Activated naive CD8-positive, alpha-beta T cell treated with anti-CD3 and anti-CD28 coated beads for 36 hours (primary cell): ENCODE measurements around the gene LILRB4. TPM values are rescaled to one million over a fixed set of nuclear protein-coding genes. Genes with fewer than 3 reads are reported as not detected.
"Not testable (repeated sequence)": the region's sequence is repeated elsewhere in the genome, so short reads cannot be mapped to it uniquely, and the experiment has no call there.

Source experiments
- DNase-seq: peaks from one replicate; pipeline ENCODE4 v3.0.0; 2021
- H3K27ac Mint-ChIP-seq: one replicate; pipeline ENCODE4 v1.8.0; 2022; ENCODE audit warnings: mild to moderate bottlenecking, moderate library complexity, mixed read lengths
- H3K27me3 Mint-ChIP-seq: one replicate; pipeline ENCODE4 v1.8.0; 2022; ENCODE audit warnings: mild to moderate bottlenecking, mixed read lengths
- H3K36me3 Mint-ChIP-seq: one replicate; pipeline ENCODE4 v1.8.0; 2021; ENCODE audit warnings: mild to moderate bottlenecking, mixed read lengths
- H3K4me1 Mint-ChIP-seq: one replicate; pipeline ENCODE4 v1.8.0; 2021; ENCODE audit warnings: mixed read lengths
- H3K4me3 Mint-ChIP-seq: one replicate; pipeline ENCODE4 v1.8.0; 2022; ENCODE audit warnings: mild to moderate bottlenecking, moderate library complexity, mixed read lengths
- H3K9me3 Mint-ChIP-seq: one replicate; pipeline ENCODE4 v1.8.0; 2022; ENCODE audit warnings: mixed read lengths
- total RNA-seq, 2 experiments: library from RNA; stranded (reverse); gene quantifications; one replicate each; pipeline ENCODE4 v1.2.3, GENCODE V29; 2021

LILRB4 gene
- total RNA-seq, 2 experiments from 2014 or later, result not detected

- not testable (repeated sequence) for DNase-seq, H3K4me3 Mint-ChIP-seq, H3K9me3 Mint-ChIP-seq, H3K36me3 Mint-ChIP-seq, H3K27ac Mint-ChIP-seq, H3K4me1 Mint-ChIP-seq
- peaks cover 24% of the 10 kb centered on the region for H3K27me3 Mint-ChIP-seq
Observed at GRCh38 chr19:54697716-54698115, 34.9 kb downstream of the LILRB4 start.

GRCh38 chr19:54704928-54705327 is 42.1 kb downstream of the LILRB4 start:
- Mint-ChIP-seq H3K9me3 (no peaks in the 10 kb centered on the region), H3K4me1 (peaks cover 3% of the 10 kb centered on the region), H3K27me3 (peaks cover 13% of the 10 kb centered on the region), H3K27ac (no peak overlapping the region), H3K36me3 (no peaks in the 10 kb centered on the region), H3K4me3 (no peak overlapping the region)
- no peak for DNase-seq

- H3K27ac Mint-ChIP-seq, result no peak overlapping the region
- no peak overlapping the region for H3K4me3 Mint-ChIP-seq
- H3K36me3 Mint-ChIP-seq, result no peaks in the 10 kb centered on the region
- DNase-seq, result peak; percentile 9
- H3K4me1 Mint-ChIP-seq, result peaks cover 3% of the 10 kb centered on the region
- H3K9me3 Mint-ChIP-seq, result no peaks in the 10 kb centered on the region
- peaks cover 15% of the 10 kb centered on the region for H3K27me3 Mint-ChIP-seq
Observed at GRCh38 chr19:54707962-54708361, 45.2 kb downstream of the LILRB4 start.

GRCh38 chr19:54708781-54709180 is 46.0 kb downstream of the LILRB4 start:
- Mint-ChIP-seq H3K27me3 (peaks cover 22% of the 10 kb centered on the region), H3K36me3 (no peaks in the 10 kb centered on the region), H3K4me1 (peaks cover 3% of the 10 kb centered on the region), H3K4me3 (no peak overlapping the region), H3K27ac (no peak overlapping the region), H3K9me3 (no peaks in the 10 kb centered on the region)
- no peak for DNase-seq

GRCh38 chr19:54709212-54709948 is 46.6 kb downstream of the LILRB4 start:
- Mint-ChIP-seq H3K27me3 (peaks cover 22% of the 10 kb centered on the region), H3K36me3 (no peaks in the 10 kb centered on the region), H3K27ac (no peak overlapping the region), H3K4me3 (no peak overlapping the region), H3K4me1 (peaks cover 3% of the 10 kb centered on the region), H3K9me3 (no peaks in the 10 kb centered on the region)
- no peak for DNase-seq

- H3K36me3 Mint-ChIP-seq, H3K4me1 Mint-ChIP-seq, H3K9me3 Mint-ChIP-seq, H3K27ac Mint-ChIP-seq, DNase-seq, H3K4me3 Mint-ChIP-seq: not testable (repeated sequence)
- peaks cover 22% of the 10 kb centered on the region for H3K27me3 Mint-ChIP-seq
Observed at GRCh38 chr19:54709956-54710355, 47.2 kb downstream of the LILRB4 start.

Other genes starting within 250 kb of the LILRB4 start
- 1 to 10 TPM in 1 of 2 experiments, under 1 TPM in 1; 0.98 to 1.8 TPM for gene TTYH1, start 247.5 kb upstream of the LILRB4 start, total RNA-seq
- gene LENG8, start 213.8 kb upstream of the LILRB4 start, total RNA-seq, result 100 to 1,000 TPM; 101 to 108 TPM
- 1 to 10 TPM; 4.3 to 4.9 TPM for gene LENG9, start 199.2 kb upstream of the LILRB4 start, total RNA-seq
- under 1 TPM in 1 of 2 experiments, not detected in 1; 0.34 TPM for gene CDC42EP5, start 189.7 kb upstream of the LILRB4 start, total RNA-seq
- 1 to 10 TPM; 1.8 to 2.4 TPM for gene LAIR2, start 160.2 kb upstream of the LILRB4 start, total RNA-seq
- gene LILRA2, start 89.2 kb upstream of the LILRB4 start, total RNA-seq, result not detected
- not detected for gene LILRA1, start 69.4 kb upstream of the LILRB4 start, total RNA-seq
- gene LILRB1, start 32.5 kb upstream of the LILRB4 start, total RNA-seq, result under 1 TPM; 0.25 to 0.72 TPM
- gene KIR3DL3, start 61.5 kb downstream of the LILRB4 start, total RNA-seq, result not detected
- gene KIR2DL3, start 75.5 kb downstream of the LILRB4 start, total RNA-seq, result not detected
- not detected for gene KIR2DL1, start 106.8 kb downstream of the LILRB4 start, total RNA-seq
- not detected for gene KIR2DL4, start 140.6 kb downstream of the LILRB4 start, total RNA-seq
- gene KIR3DL1, start 153.5 kb downstream of the LILRB4 start, total RNA-seq, result not detected
- under 1 TPM in 1 of 2 experiments, not detected in 1; 0.14 TPM for gene KIR2DS4, start 169.7 kb downstream of the LILRB4 start, total RNA-seq
- gene KIR3DL2, start 187.5 kb downstream of the LILRB4 start, total RNA-seq, result under 1 TPM in 1 of 2 experiments, not detected in 1; 0.18 TPM
- not detected for gene FCAR, start 211.2 kb downstream of the LILRB4 start, total RNA-seq
- under 1 TPM in 1 of 2 experiments, not detected in 1; 0.43 TPM for gene NCR1, start 243.2 kb downstream of the LILRB4 start, total RNA-seq